HepG2 (cell line): Measurements from ENCODE around the gene GRIP1. TPM values are rescaled to one million over a fixed set of nuclear protein-coding genes. Genes with fewer than 3 reads are reported as not detected.

ENCODE experiments used
- ELF3 ChIP-seq: IDR thresholded peaks from 2 replicates; pipeline ENCODE4 v1.6.1; 2016; ENCODE audit warnings: missing genetic modification reagents, missing compliant biosample characterization
- FLYWCH1 ChIP-seq: sonication (generic); formaldehyde crosslinking; IDR thresholded peaks from 2 replicates; pipeline ENCODE4 v1.8.1; 2023; ENCODE audit warnings: mild to moderate bottlenecking, missing genetic modification reagents
- GATAD1 ChIP-seq: IDR thresholded peaks from 2 replicates; pipeline ENCODE4 v1.6.1; 2016; ENCODE audit warnings: missing genetic modification reagents, missing compliant biosample characterization
- HCFC1 ChIP-seq: fragments of 150-350 bp; IDR thresholded peaks from 2 replicates; pipeline ENCODE4 v1.6.1; 2014; ENCODE audit warnings: low read depth, low read length
- JUND ChIP-seq: sonication (generic); formaldehyde crosslinking; IDR thresholded peaks from 2 replicates; pipeline ENCODE4 v1.8.0; 2022; ENCODE audit warnings: mild to moderate bottlenecking, missing genetic modification reagents
- KAT7 ChIP-seq: IDR thresholded peaks from 2 replicates; pipeline ENCODE4 v1.6.1; 2018; ENCODE audit warnings: borderline replicate concordance, missing compliant biosample characterization
- MBNL3 ChIP-seq: fragments of 250-450 bp; sonication (Bioruptor Pico); conservative IDR thresholded peaks from 2 replicates; pipeline ENCODE4 v1.8.0; 2022; ENCODE audit warnings: mild to moderate bottlenecking, inconsistent platforms
- MED1 ChIP-seq: sonication (generic); formaldehyde crosslinking; IDR thresholded peaks from 2 replicates; pipeline ENCODE4 v1.4.0; 2020; ENCODE audit warnings: missing genetic modification reagents
- PRDM10 ChIP-seq: sonication (generic); formaldehyde crosslinking; IDR thresholded peaks from 2 replicates; pipeline ENCODE4 v1.4.0; 2020; ENCODE audit warnings: low read depth, missing genetic modification reagents
- RFXAP ChIP-seq: sonication (generic); formaldehyde crosslinking; IDR thresholded peaks from 2 replicates; pipeline ENCODE4 v1.4.0; 2020; ENCODE audit warnings: missing genetic modification reagents, borderline replicate concordance
- RORA ChIP-seq: sonication (generic); formaldehyde crosslinking; IDR thresholded peaks from 2 replicates; pipeline ENCODE4 v1.5.0; 2020; ENCODE audit warnings: mild to moderate bottlenecking, missing genetic modification reagents, moderate library complexity
- SMARCE1 ChIP-seq: fragments of 450-650 bp; IDR thresholded peaks from 2 replicates; pipeline ENCODE4 v1.6.1; 2017; ENCODE audit warnings: borderline replicate concordance
- SP2 ChIP-seq: sonication (generic); formaldehyde crosslinking; IDR thresholded peaks from 2 replicates; pipeline ENCODE4 v1.5.1; 2020; ENCODE audit warnings: mild to moderate bottlenecking, missing genetic modification reagents
- TCF7L2 ChIP-seq: IDR thresholded peaks from 2 replicates; pipeline ENCODE4 v1.6.1; 2011; ENCODE audit warnings: mild to moderate bottlenecking, low read depth, low read length, moderate library complexity
- U2AF2 ChIP-seq: fragments of 200-400 bp; formaldehyde crosslinking; IDR thresholded peaks from 2 replicates; pipeline ENCODE4 v1.6.1; 2017; ENCODE audit warnings: low read depth, mild to moderate bottlenecking, low read length
- XBP1 ChIP-seq: sonication (generic); formaldehyde crosslinking; IDR thresholded peaks from 2 replicates; pipeline ENCODE4 v1.5.0; 2020; ENCODE audit warnings: missing genetic modification reagents
- ZNF142 ChIP-seq: sonication (generic); formaldehyde crosslinking; IDR thresholded peaks from 2 replicates; pipeline ENCODE4 v1.4.0; 2020; ENCODE audit warnings: missing genetic modification reagents
- ZNF17 ChIP-seq: sonication (generic); formaldehyde crosslinking; IDR thresholded peaks from 2 replicates; pipeline ENCODE4 v1.5.0; 2020; ENCODE audit warnings: mild to moderate bottlenecking, missing genetic modification reagents
- ZNF230 ChIP-seq: sonication (generic); formaldehyde crosslinking; IDR thresholded peaks from 2 replicates; pipeline ENCODE4 v1.4.0; 2020; ENCODE audit warnings: mild to moderate bottlenecking, missing genetic modification reagents
- ZNF382 ChIP-seq: sonication (generic); formaldehyde crosslinking; IDR thresholded peaks from 2 replicates; pipeline ENCODE4 v1.5.0; 2020; ENCODE audit warnings: missing genetic modification reagents, mild to moderate bottlenecking, borderline replicate concordance
- ZNF451 ChIP-seq: sonication (generic); formaldehyde crosslinking; IDR thresholded peaks from 2 replicates; pipeline ENCODE4 v1.5.0; 2020; ENCODE audit warnings: mild to moderate bottlenecking, missing genetic modification reagents
- ZNF883 ChIP-seq: sonication (generic); formaldehyde crosslinking; IDR thresholded peaks from 2 replicates; pipeline ENCODE4 v1.5.1; 2020; ENCODE audit warnings: mild to moderate bottlenecking, missing genetic modification reagents; ENCODE audit errors: not compliant biosample characterization
- polyA plus RNA-seq, 8 experiments: library from polyadenylated mRNA; depleted of rRNA in 3 of 8; stranded (reverse) in 7 of 8; unstranded in 1 of 8; fragments of >200 nt; fragmentation: Illumina TruSeq in 4 of 8; extraction: Trizol in 4 of 8; gene quantifications; 2 replicates each; pipeline versions ENCODE4 v1.2.1 to v1.2.3, GENCODE V29; 2011 to 2016; ENCODE audit warnings: low read depth in 4 of 8, missing spikeins in 1 of 8, mixed read lengths in 1 of 8; ENCODE audit not compliant: insufficient read depth in 1 of 8
- total RNA-seq, 5 experiments: library from RNA; depleted of rRNA; stranded (reverse); fragments of >200 nt; fragmentation: Illumina TruSeq; extraction: Trizol; gene quantifications; 2 replicates each; pipeline ENCODE4 v1.2.3, GENCODE V29; 2016; ENCODE audit warnings: low read depth in 1 of 5

Gene GRIP1
- total and polyA plus RNA-seq, 2 of the 13 experiments (the other 11 are each of a cell fraction or from before 2014, with no cell fraction given): not detected

GRCh38 chr12:66301944-66302826 lies 376.7 kb downstream of the GRIP1 start, which contains the start of gene HELB (continued):
- no peak for TF ChIP-seq ZNF142 (CRISPR knock-in tag)
- no peak for TF ChIP-seq SMARCE1
- TF ChIP-seq MBNL3: no peak
- 0 out of 2 replicates have a peak, but pooled peaks have one; percentile 34 for TF ChIP-seq RFXAP (CRISPR knock-in tag)
- no peak; the same call in 1 of the 2 replicates for TF ChIP-seq MED1 (CRISPR knock-in tag)
- peak; percentile 91 for TF ChIP-seq ELF3 (CRISPR knock-in tag)
- TF ChIP-seq SP2: no peak
- no peak for TF ChIP-seq FLYWCH1 (CRISPR knock-in tag)
- TF ChIP-seq U2AF2: no peak
- TF ChIP-seq PRDM10 (CRISPR knock-in tag): no peak
- TF ChIP-seq ZNF451 (CRISPR knock-in tag): no peak
- TF ChIP-seq ZNF883: peak; percentile 57
- peak; percentile 61; the same call in 1 of the 2 replicates for TF ChIP-seq ZNF230 (CRISPR knock-in tag)
- TF ChIP-seq TCF7L2: no peak
- TF ChIP-seq ZNF17: no peak
- no peak for TF ChIP-seq HCFC1
- TF ChIP-seq GATAD1 (CRISPR knock-in tag): peak; percentile 68
- no peak for TF ChIP-seq ZNF382 (CRISPR knock-in tag)
- 0 out of 2 replicates have a peak, but pooled peaks have one; percentile 33 for TF ChIP-seq XBP1
- TF ChIP-seq RORA (CRISPR knock-in tag): no peak
- no peak for TF ChIP-seq JUND
- no peak for TF ChIP-seq KAT7 (CRISPR knock-in tag)
